Osteoblast (primary cell): ENCODE results near the gene BMP8A. TPM values are rescaled to one million over a fixed set of nuclear protein-coding genes. Genes with fewer than 3 reads are reported as not detected.

Source experiments
- DNase-seq: peaks from one replicate; pipeline ENCODE4 v3.0.0; 2011; ENCODE audit warnings: low spot score, mixed read lengths; ENCODE audit not compliant: insufficient read length; ENCODE audit errors: missing footprints
- H2AFZ ChIP-seq: 2 replicates; pipeline ENCODE4 v1.6.0; 2011; ENCODE audit warnings: mild to moderate bottlenecking, low read length
- H3K27ac ChIP-seq: 2 replicates; pipeline ENCODE4 v1.5.1; 2011; ENCODE audit warnings: mild to moderate bottlenecking, low read depth, low read length, moderate library complexity
- H3K27me3 ChIP-seq: 2 replicates; pipeline ENCODE4 v1.6.0; 2012; ENCODE audit warnings: mild to moderate bottlenecking, control low read depth, inconsistent platforms, low read length, moderate library complexity; ENCODE audit not compliant: insufficient read depth
- H3K36me3 ChIP-seq: 2 replicates; pipeline ENCODE4 v1.5.1; 2011; ENCODE audit warnings: mild to moderate bottlenecking, low read length, control low read depth, moderate library complexity; ENCODE audit not compliant: insufficient read depth
- H3K4me1 ChIP-seq: 2 replicates; pipeline ENCODE4 v1.5.1; 2011; ENCODE audit warnings: mild to moderate bottlenecking, low read length, control low read depth, moderate library complexity; ENCODE audit not compliant: insufficient read depth
- H3K4me2 ChIP-seq: 2 replicates; pipeline ENCODE4 v1.6.0; 2011; ENCODE audit warnings: mild to moderate bottlenecking, low read length; ENCODE audit not compliant: insufficient read depth
- H3K4me3 ChIP-seq: fragments of 200-600 bp; sonication (generic); 3 replicates; pipeline ENCODE4 v1.5.1; 2012; ENCODE audit warnings: mild to moderate bottlenecking, low read length, inconsistent platforms; ENCODE audit not compliant: insufficient read depth
- H3K79me2 ChIP-seq: 2 replicates; pipeline ENCODE4 v1.6.0; 2012; ENCODE audit warnings: mild to moderate bottlenecking, low read length, control low read depth, inconsistent platforms; ENCODE audit not compliant: insufficient read depth
- H3K9me3 ChIP-seq: 2 replicates; pipeline ENCODE4 v1.5.1; 2011; ENCODE audit warnings: low read depth, low read length, control low read depth
- H4K20me1 ChIP-seq: 2 replicates; pipeline ENCODE4 v1.6.0; 2012; ENCODE audit warnings: mild to moderate bottlenecking, low read length, control low read depth; ENCODE audit not compliant: insufficient read depth
- small RNA-seq: library from RNA; depleted of rRNA; stranded (forward); fragments of <200 nt; gene quantifications from one replicate; pipeline ENCODE3, GENCODE V24; 2012
- total RNA-seq: library from RNA; depleted of rRNA; stranded (reverse); fragments of >200 nt; gene quantifications from 2 replicates; pipeline ENCODE4 v1.2.3, GENCODE V29; 2012
- TF ChIP-seq, protein P1 (sequence below): IDR thresholded peaks from 2 replicates; pipeline ENCODE4 v1.5.1; 2011; ENCODE audit warnings: mild to moderate bottlenecking, low read depth, low read length, moderate library complexity; ENCODE audit errors: extremely low read depth

BMP8A gene
- total RNA-seq, 1 donor = 0.72 TPM

DNA sequence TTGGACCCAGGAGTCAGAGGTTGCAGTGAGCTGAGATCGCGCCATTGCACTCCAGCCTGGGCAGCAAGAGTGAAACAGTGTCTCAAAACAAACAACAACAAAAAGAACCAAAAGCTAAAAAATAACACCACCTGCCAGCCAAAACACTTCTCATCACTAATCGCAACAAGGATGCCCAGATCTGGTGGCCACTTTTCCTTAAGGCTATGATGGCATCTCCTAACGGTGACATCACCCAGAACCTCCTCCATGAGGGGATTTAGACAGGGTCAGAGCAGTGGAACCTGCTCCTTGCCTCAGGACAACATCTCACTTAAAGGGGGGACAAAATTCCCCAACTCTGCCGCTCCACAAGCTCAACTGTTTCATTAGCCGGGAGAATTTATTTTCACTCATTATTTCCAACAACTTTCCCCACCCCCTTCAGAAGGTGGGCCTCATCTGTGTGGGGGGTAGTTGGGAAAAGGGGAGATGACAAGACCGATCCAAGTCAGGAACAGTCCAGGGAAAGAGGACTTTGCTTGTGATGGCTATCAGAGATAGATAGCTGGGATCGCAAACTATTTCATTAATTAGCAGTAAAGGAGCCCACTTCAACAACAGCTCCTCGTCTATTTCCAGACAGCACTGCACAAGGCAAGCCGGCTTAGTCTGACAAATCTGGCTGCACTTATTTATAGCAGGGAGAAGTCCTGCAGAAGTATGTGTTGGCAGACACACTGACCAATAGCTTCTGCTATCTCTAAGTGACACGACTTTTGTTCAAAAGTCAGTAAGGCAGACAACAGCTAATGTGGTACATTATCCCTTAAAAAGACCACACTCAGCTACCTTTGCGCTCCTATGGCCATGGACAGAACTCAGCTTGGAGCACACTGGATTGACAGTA, 82.5 kb downstream of the BMP8A start:
- Histone ChIP-seq H3K27me3 (no peaks in the 10 kb centered on the region), H3K4me3 (peak overlapping the region; percentile 97), H3K4me2 (peak overlapping the region; percentile 94), H3K27ac (peak overlapping the region; percentile 87), H3K36me3 (peaks cover 52% of the 10 kb centered on the region), H4K20me1 (peaks cover 58% of the 10 kb centered on the region), H3K9me3 (no peaks in the 10 kb centered on the region), H3K79me2 (peaks cover 75% of the 10 kb centered on the region), H2AFZ (no peak overlapping the region), H3K4me1 (peaks cover 23% of the 10 kb centered on the region)
- DNase-seq = peak; percentile 90
- TF ChIP-seq, protein P1, sequence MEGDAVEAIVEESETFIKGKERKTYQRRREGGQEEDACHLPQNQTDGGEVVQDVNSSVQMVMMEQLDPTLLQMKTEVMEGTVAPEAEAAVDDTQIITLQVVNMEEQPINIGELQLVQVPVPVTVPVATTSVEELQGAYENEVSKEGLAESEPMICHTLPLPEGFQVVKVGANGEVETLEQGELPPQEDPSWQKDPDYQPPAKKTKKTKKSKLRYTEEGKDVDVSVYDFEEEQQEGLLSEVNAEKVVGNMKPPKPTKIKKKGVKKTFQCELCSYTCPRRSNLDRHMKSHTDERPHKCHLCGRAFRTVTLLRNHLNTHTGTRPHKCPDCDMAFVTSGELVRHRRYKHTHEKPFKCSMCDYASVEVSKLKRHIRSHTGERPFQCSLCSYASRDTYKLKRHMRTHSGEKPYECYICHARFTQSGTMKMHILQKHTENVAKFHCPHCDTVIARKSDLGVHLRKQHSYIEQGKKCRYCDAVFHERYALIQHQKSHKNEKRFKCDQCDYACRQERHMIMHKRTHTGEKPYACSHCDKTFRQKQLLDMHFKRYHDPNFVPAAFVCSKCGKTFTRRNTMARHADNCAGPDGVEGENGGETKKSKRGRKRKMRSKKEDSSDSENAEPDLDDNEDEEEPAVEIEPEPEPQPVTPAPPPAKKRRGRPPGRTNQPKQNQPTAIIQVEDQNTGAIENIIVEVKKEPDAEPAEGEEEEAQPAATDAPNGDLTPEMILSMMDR = no peak

DNA sequence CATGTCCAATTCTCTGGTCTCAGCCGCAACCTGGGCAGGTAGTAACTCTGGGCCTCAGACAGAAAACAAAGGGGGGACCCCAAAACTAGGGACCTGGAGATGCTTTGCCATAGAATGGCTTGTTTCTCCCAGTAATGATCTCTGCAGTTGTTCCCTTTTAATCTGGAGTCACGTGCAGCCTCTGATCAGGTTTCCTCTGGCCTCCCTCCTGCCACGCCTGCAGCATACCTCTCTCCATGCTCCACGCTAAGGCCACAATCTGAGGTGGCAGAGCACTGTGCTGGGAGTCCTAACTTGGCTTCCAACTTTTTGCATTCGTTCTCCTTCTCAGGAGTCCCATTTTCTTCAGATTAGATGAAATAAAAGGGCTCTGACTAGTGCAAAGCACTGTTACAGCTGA, 83.2 kb downstream of the BMP8A start:
- H2AFZ ChIP-seq = no peak overlapping the region
- TF ChIP-seq, protein P1 = no peak
- peaks cover 57% of the 10 kb centered on the region for H4K20me1 ChIP-seq
- H3K36me3 ChIP-seq = peaks cover 45% of the 10 kb centered on the region
- peaks cover 23% of the 10 kb centered on the region for H3K4me1 ChIP-seq
- peak; percentile 84 for DNase-seq
- peak overlapping the region; percentile 94 for H3K4me2 ChIP-seq
- no peaks in the 10 kb centered on the region for H3K9me3 ChIP-seq
- peak overlapping the region; percentile 87 for H3K27ac ChIP-seq
- H3K4me3 ChIP-seq = peak overlapping the region; percentile 97
- no peaks in the 10 kb centered on the region for H3K27me3 ChIP-seq
- H3K79me2 ChIP-seq = peaks cover 69% of the 10 kb centered on the region

Small RNAs within 50 kb of the gene (small RNA-seq; reads per million reads assigned to genes)
- gene SNORA55 = 3.6 reads per million, percentile 82 among the genes with 10 or more reads in this experiment

Other genes starting within 250 kb of the BMP8A start
- gene PABPC4, start 85.2 kb downstream of the BMP8A start, total RNA-seq = 158 and 182 TPM in 2 replicates
- gene HEYL, start 148.0 kb downstream of the BMP8A start, total RNA-seq = under 0.01 TPM in 2 replicates
- not detected in 2 replicates for gene NT5C1A, start 180.5 kb downstream of the BMP8A start, total RNA-seq
- not detected in 2 replicates for gene HPCAL4, start 199.8 kb downstream of the BMP8A start, total RNA-seq
- 25.3 and 26.4 TPM in 2 replicates for gene PPIE, start 247.2 kb downstream of the BMP8A start, total RNA-seq